B cell (primary cell): Measurements from ENCODE around the gene SLC37A1. TPM values are rescaled to one million over a fixed set of nuclear protein-coding genes. Genes with fewer than 3 reads are reported as not detected.

Experiments
- ATAC-seq: fragments of 200-7000 bp; cut with Tn5 transposase; one replicate; pipeline ENCODE4 v1.10.0; 2021; ENCODE audit warnings: low read depth, mild to moderate bottlenecking, moderate number of reproducible peaks, moderate library complexity
- CTCF ChIA-PET: fragments of 350-600 bp; sonication (Branson Sonifier 250); formaldehyde crosslinking; loops from one replicate; lab custom pipeline; 2021; ENCODE audit warnings: antibody characterized with exemption, inconsistent platforms; lab: Charles Lee
- POLR2A ChIA-PET: fragments of 350-600 bp; sonication (Branson Sonifier 250); formaldehyde crosslinking; loops from one replicate; lab custom pipeline; 2021; ENCODE audit warnings: antibody characterized with exemption; lab: Charles Lee
- DNase-seq: peaks from one replicate; pipeline ENCODE4 v3.0.0; 2013
- H2AFZ ChIP-seq: 2 replicates; pipeline ENCODE4 v1.6.1; 2012; ENCODE audit warnings: mild to moderate bottlenecking, low read depth, low read length; ENCODE audit not compliant: insufficient read depth, poor library complexity, severe bottlenecking
- H3K27ac ChIP-seq, 2 donors: 1 replicate in 1 of 2; 2 replicates in 1 of 2; pipeline ENCODE4 v1.5.1; 2012 to 2013; ENCODE audit warnings: low read length in 2 of 2, mild to moderate bottlenecking in 2 of 2, moderate library complexity in 1 of 2
- H3K27me3 ChIP-seq, 4 experiments: fragments of 200-600 bp in 1 of 4; sonication (generic) in 1 of 4; replicated peaks in 1 of 4; 1 replicate in 2 of 4; 2 replicates in 2 of 4; pipeline versions ENCODE4 v1.6.1 to v1.7.0; 2013 to 2016; ENCODE audit warnings: low read length in 3 of 4, mild to moderate bottlenecking in 2 of 4, mixed read lengths in 1 of 4, moderate library complexity in 1 of 4; ENCODE audit not compliant: insufficient read depth in 4 of 4, control insufficient read depth in 3 of 4; ENCODE audit errors: control extremely low read depth in 1 of 4
- H3K36me3 ChIP-seq, 2 experiments: replicated peaks in 1 of 2; 1 replicate in 1 of 2; 2 replicates in 1 of 2; pipeline versions ENCODE4 v1.6.1 to v1.7.1; 2013; ENCODE audit warnings: low read length in 1 of 2; ENCODE audit not compliant: insufficient read depth in 2 of 2, control insufficient read depth in 1 of 2; ENCODE audit errors: control extremely low read depth in 1 of 2, extremely low read depth in 1 of 2
- H3K4me1 ChIP-seq, 2 donors: fragments of 200-600 bp in 1 of 2; sonication (generic) in 1 of 2; 1 replicate in 1 of 2; 2 replicates in 1 of 2; pipeline versions ENCODE4 v1.5.1 to v1.6.1; 2013 to 2017; ENCODE audit warnings: low read length in 2 of 2; ENCODE audit not compliant: control insufficient read depth in 2 of 2, insufficient read depth in 2 of 2
- H3K4me2 ChIP-seq: replicated peaks from 2 replicates; pipeline ENCODE3; 2012; ENCODE audit warnings: mild to moderate bottlenecking, low read depth, low read length; ENCODE audit not compliant: poor library complexity, severe bottlenecking
- H3K4me3 ChIP-seq, 5 experiments: fragments of 200-600 bp in 1 of 5; sonication (generic) in 1 of 5; 1 replicate in 3 of 5; 2 replicates in 2 of 5; pipeline versions ENCODE4 v1.5.1 to v1.7.0; 2011 to 2016; ENCODE audit warnings: low read length in 4 of 5, mild to moderate bottlenecking in 4 of 5, low read depth in 2 of 5, control low read depth in 1 of 5, moderate library complexity in 1 of 5; ENCODE audit not compliant: insufficient read depth in 1 of 5; ENCODE audit errors: control extremely low read depth in 1 of 5, extremely low read depth in 1 of 5
- H3K79me2 ChIP-seq: fragments of 200-600 bp; sonication (generic); one replicate; pipeline ENCODE4 v1.6.0; 2016; ENCODE audit warnings: low read length; ENCODE audit not compliant: control insufficient read depth, insufficient read depth
- H3K9ac ChIP-seq: fragments of 200-600 bp; sonication (generic); 2 replicates; pipeline ENCODE4 v1.6.1; 2017; ENCODE audit warnings: mild to moderate bottlenecking, low read length, moderate library complexity
- H3K9me3 ChIP-seq, 3 donors: one replicate each; pipeline versions ENCODE4 v1.6.1 to v1.7.1; 2013; ENCODE audit warnings: low read length in 2 of 3; ENCODE audit not compliant: control insufficient read depth in 2 of 3, insufficient read depth in 1 of 3; ENCODE audit errors: control extremely low read depth in 1 of 3
- H4K20me1 ChIP-seq: 2 replicates; pipeline ENCODE4 v1.6.0; 2012; ENCODE audit warnings: mild to moderate bottlenecking, low read length; ENCODE audit not compliant: insufficient read depth, control insufficient read depth, poor library complexity, severe bottlenecking
- H3K27ac Mint-ChIP-seq: one replicate; pipeline ENCODE4 v1.8.0; 2021; ENCODE audit warnings: mixed read lengths
- H3K27me3 Mint-ChIP-seq: one replicate; pipeline ENCODE4 v1.8.0; 2021; ENCODE audit warnings: mixed read lengths
- H3K4me1 Mint-ChIP-seq: one replicate; pipeline ENCODE4 v1.8.0; 2021; ENCODE audit warnings: mixed read lengths
- H3K4me3 Mint-ChIP-seq: one replicate; pipeline ENCODE4 v1.8.0; 2021; ENCODE audit warnings: mixed read lengths
- H3K9me3 Mint-ChIP-seq: one replicate; pipeline ENCODE4 v1.8.0; 2022; ENCODE audit warnings: mixed read lengths; ENCODE audit not compliant: insufficient read depth
- CTCF ChIP-seq: fragments of 200-600 bp; IDR thresholded peaks from one replicate; pipeline ENCODE4 v1.8.0; 2022; ENCODE audit warnings: antibody characterized with exemption, mild to moderate bottlenecking
- EZH2 ChIP-seq: IDR thresholded peaks from 2 replicates; pipeline ENCODE4 v1.6.1; 2012; ENCODE audit warnings: borderline replicate concordance, low read depth, mild to moderate bottlenecking, moderate library complexity, low read length; ENCODE audit not compliant: insufficient read depth, poor library complexity, severe bottlenecking
- WGBS: methylation state at CpG from one replicate; pipeline ENCODE4 v1.1.5; 2013; ENCODE audit warnings: missing lambda C conversion rate; ENCODE audit not compliant: insufficient coverage; 5-methylcytosine and 5-hydroxymethylcytosine counted together
- intact Hi-C: fragments of 100-400 bp; cut with micrococcal nuclease; formaldehyde crosslinking; loops from one replicate; pipeline ENCODE4 v1.10.0; 2022
- polyA plus RNA-seq: library from polyadenylated mRNA; depleted of rRNA; stranded (reverse); fragments of >200 nt; gene quantifications from 2 replicates; pipeline ENCODE4 v1.2.3, GENCODE V29; 2012
- total RNA-seq, 2 donors: library from RNA; stranded (reverse); fragments of 120-200 nt in 1 of 2; gene quantifications; 1 replicate in 1 of 2; 2 replicates in 1 of 2; pipeline versions ENCODE4 v1.2.3 to v1.2.4, GENCODE V29; 2013 to 2022

Gene SLC37A1
- total and polyA plus RNA-seq, 2 donors (not counting 1 experiment from before 2014, with no cell fraction given): 38.1 to 60.2 TPM

- Histone ChIP-seq H3K4me2 (no peak overlapping the region), H4K20me1 (no peaks in the 10 kb centered on the region), H3K36me3 (no peaks in the 10 kb centered on the region), H3K79me2 (no peaks in the 10 kb centered on the region), H3K9ac (no peak overlapping the region), H3K4me1 (peaks cover 0 to 4% of the 10 kb centered on the region in 2 donors), H3K9me3 (no peaks in the 10 kb centered on the region), H3K27ac (no peak overlapping the region), H3K4me3 (no peak overlapping the region), H3K27me3 (peaks cover 0 to 8% (median 0%) of the 10 kb centered on the region in 4 experiments), H2AFZ (no peak overlapping the region)
- Mint-ChIP-seq H3K4me3 (no peak overlapping the region), H3K4me1 (peaks cover 4% of the 10 kb centered on the region), H3K27ac (no peak overlapping the region), H3K27me3 (peaks cover 31% of the 10 kb centered on the region), H3K9me3 (no peaks in the 10 kb centered on the region)
- CTCF ChIA-PET: interaction anchor here (1.3 kb wide), 1 partner anchor 221 kb away, joined by 8 read pairs; no protein-coding TSS in a partner anchor
- POLR2A ChIA-PET: no interaction called here
- 94% methylated on average over 2 of the region's 2 CpGs for WGBS
- intact Hi-C loops: loop anchor here (10.0 kb wide), 2 partner anchors 58 to 328 kb away; partner anchors contain the start of genes ERVH48-1 and PDE9A
- no peak for TF ChIP-seq EZH2
- no peak for TF ChIP-seq CTCF
- DNase-seq (no peak), ATAC-seq (no peak)
Observed at GRCh38 chr21:42596657-42597056, 83.0 kb downstream of the SLC37A1 start.

GRCh38 chr21:42597487-42598158, 84.0 kb downstream of the SLC37A1 start:
- Histone ChIP-seq H3K79me2 (no peaks in the 10 kb centered on the region), H4K20me1 (no peaks in the 10 kb centered on the region), H3K4me3 (no peak overlapping the region), H3K36me3 (no peaks in the 10 kb centered on the region), H3K27ac (no peak overlapping the region), H3K9me3 (no peaks in the 10 kb centered on the region), H3K27me3 (peaks cover 0 to 8% (median 0%) of the 10 kb centered on the region in 4 experiments), H3K9ac (no peak overlapping the region), H2AFZ (no peak overlapping the region), H3K4me1 (peaks cover 0 to 4% of the 10 kb centered on the region in 2 donors), H3K4me2 (no peak overlapping the region)
- Mint-ChIP-seq H3K27me3 (peaks cover 26% of the 10 kb centered on the region), H3K9me3 (no peaks in the 10 kb centered on the region), H3K4me1 (peaks cover 2% of the 10 kb centered on the region), H3K4me3 (no peak overlapping the region), H3K27ac (no peak overlapping the region)
- ATAC-seq (no peak), DNase-seq (no peak)
- intact Hi-C loops: loop anchor here (10.0 kb wide), 2 partner anchors 57 to 327 kb away; partner anchors contain the start of genes ERVH48-1 and PDE9A
- no peak for TF ChIP-seq CTCF
- TF ChIP-seq EZH2: no peak
- ChIA-PET POLR2A (interaction anchor here (0.7 kb wide), 1 partner anchor 182 kb away, joined by 4 read pairs; no protein-coding TSS in a partner anchor), CTCF (no interaction called here)
- WGBS: 60% methylated on average over 4 of the region's 11 CpGs
